ENCODE measurements around the gene AOPEP.

The AOPEP gene

GRCh38 chr9:95093586-95093985 is 367.1 kb downstream of the AOPEP start:
- H3K4me3 ChIP-seq (replicated peaks; ENCODE audit: low read depth, low read length) = no peak overlapping the region
- no peaks in the 10 kb centered on the region for H3K27me3 ChIP-seq (replicated peaks; ENCODE audit: control insufficient read depth, insufficient read depth, low read length)
- peaks cover under 1% of the 10 kb centered on the region; the same call in 1 of the 2 replicates for H3K36me3 ChIP-seq (ENCODE audit: control insufficient read depth, insufficient read depth, low read length)
- DNase-seq (ENCODE audit: extremely low read depth, insufficient read length) = no peak
- no peak for TF ChIP-seq CTCF (IDR thresholded peaks at IDR 0.05; ENCODE audit: insufficient read depth, low read length, poor library complexity, severe bottlenecking)

GRCh38 chr9:95094002-95094401 is 367.5 kb downstream of the AOPEP start:
- no peak for TF ChIP-seq CTCF (IDR thresholded peaks at IDR 0.05; ENCODE audit: insufficient read depth, low read length, poor library complexity, severe bottlenecking)
- no peak for DNase-seq (ENCODE audit: extremely low read depth, insufficient read length)
- H3K36me3 ChIP-seq (ENCODE audit: control insufficient read depth, insufficient read depth, low read length) = peaks cover 1% of the 10 kb centered on the region
- no peaks in the 10 kb centered on the region for H3K27me3 ChIP-seq (replicated peaks; ENCODE audit: control insufficient read depth, insufficient read depth, low read length)
- no peak overlapping the region for H3K4me3 ChIP-seq (replicated peaks; ENCODE audit: low read depth, low read length)

GRCh38 chr9:95095641-95096355 is 369.3 kb downstream of the AOPEP start:
- no peak for DNase-seq (ENCODE audit: extremely low read depth, insufficient read length)
- TF ChIP-seq CTCF (IDR thresholded peaks at IDR 0.05; ENCODE audit: insufficient read depth, low read length, poor library complexity, severe bottlenecking) = no peak
- H3K27me3 ChIP-seq (replicated peaks; ENCODE audit: control insufficient read depth, insufficient read depth, low read length) = no peaks in the 10 kb centered on the region
- peaks cover 1% of the 10 kb centered on the region for H3K36me3 ChIP-seq (ENCODE audit: control insufficient read depth, insufficient read depth, low read length)
- no peak overlapping the region for H3K4me3 ChIP-seq (replicated peaks; ENCODE audit: low read depth, low read length)

- peak; percentile 20 for TF ChIP-seq CTCF (IDR thresholded peaks at IDR 0.05; ENCODE audit: insufficient read depth, low read length, poor library complexity, severe bottlenecking)
- DNase-seq (ENCODE audit: extremely low read depth, insufficient read length) = no peak
- peaks cover 1% of the 10 kb centered on the region for H3K36me3 ChIP-seq (ENCODE audit: control insufficient read depth, insufficient read depth, low read length)
- H3K27me3 ChIP-seq (replicated peaks; ENCODE audit: control insufficient read depth, insufficient read depth, low read length) = no peaks in the 10 kb centered on the region
- no peak overlapping the region for H3K4me3 ChIP-seq (replicated peaks; ENCODE audit: low read depth, low read length)
Measured at GRCh38 chr9:95096381-95096780, 369.9 kb downstream of the AOPEP start.

- no peaks in the 10 kb centered on the region for H3K27me3 ChIP-seq (replicated peaks; ENCODE audit: control insufficient read depth, insufficient read depth, low read length)
- TF ChIP-seq CTCF (IDR thresholded peaks at IDR 0.05; ENCODE audit: insufficient read depth, low read length, poor library complexity, severe bottlenecking) = no peak
- no peak for DNase-seq (ENCODE audit: extremely low read depth, insufficient read length)
- peaks cover 2% of the 10 kb centered on the region for H3K36me3 ChIP-seq (ENCODE audit: control insufficient read depth, insufficient read depth, low read length)
- no peak overlapping the region for H3K4me3 ChIP-seq (replicated peaks; ENCODE audit: low read depth, low read length)
Measured at GRCh38 chr9:95096807-95097206, 370.3 kb downstream of the AOPEP start.

GRCh38 chr9:95097279-95097678 is 370.8 kb downstream of the AOPEP start:
- Histone ChIP-seq H3K4me3 (replicated peaks; ENCODE audit: low read depth, low read length) (no peak overlapping the region), H3K36me3 (ENCODE audit: control insufficient read depth, insufficient read depth, low read length) (peaks cover 4% of the 10 kb centered on the region), H3K27me3 (replicated peaks; ENCODE audit: control insufficient read depth, insufficient read depth, low read length) (no peaks in the 10 kb centered on the region)
- DNase-seq (ENCODE audit: extremely low read depth, insufficient read length) = no peak
- TF ChIP-seq CTCF (IDR thresholded peaks at IDR 0.05; ENCODE audit: insufficient read depth, low read length, poor library complexity, severe bottlenecking) = no peak

Data from GM06990 (cell line).